ENCODE results near the gene PPP1R15A. TPM values are rescaled to one million over a fixed set of nuclear protein-coding genes. Genes with fewer than 3 reads are reported as not detected.

Gene PPP1R15A
- total and polyA plus RNA-seq, 2 donors (not counting 3 experiments of a cell fraction or from before 2014, with no cell fraction given): 42.3 to 67.4 TPM

DNA sequence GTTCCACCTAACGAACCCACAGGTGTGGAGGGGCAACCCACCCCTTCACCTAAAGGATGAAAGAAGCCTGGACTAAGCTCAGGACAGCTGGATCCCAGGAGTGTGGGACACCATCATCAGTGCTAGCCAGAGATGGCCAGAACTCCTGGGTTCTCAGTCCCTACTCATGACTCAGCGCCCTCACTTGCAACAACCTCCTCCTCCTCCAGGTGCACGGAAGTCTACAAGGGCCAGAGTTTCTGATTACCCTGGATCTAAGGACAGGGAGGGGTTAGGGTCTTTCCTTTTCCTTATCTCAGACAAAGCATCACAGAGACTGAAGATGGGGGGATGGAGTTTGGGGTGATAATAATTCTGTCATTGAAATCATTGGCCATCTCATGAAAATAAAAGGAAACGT lies 18.3 kb downstream of the PPP1R15A start:
- no peaks in the 10 kb centered on the region for H3K9me3 ChIP-seq (replicated peaks; ENCODE audit: control insufficient read depth, insufficient read depth, low read length)
- no peaks in the 10 kb centered on the region for H3K9me1 ChIP-seq (replicated peaks; ENCODE audit: control insufficient read depth, extremely low read depth, insufficient read depth, low read length)
- no peak overlapping the region for H3K4me3 ChIP-seq (replicated peaks in 1 of 3; ENCODE audit: insufficient read depth in 1 of 3, low read depth in 1 of 3, low read length in 3 of 3)
- H3K27me3 ChIP-seq (ENCODE audit: control insufficient read depth in 2 of 2, insufficient read depth in 2 of 2, low read length in 2 of 2): peaks cover 10% of the 10 kb centered on the region in 2 experiments
- dilution Hi-C loops (cut with MboI; ENCODE audit: extremely low pct_ligation_motif_present, low sequenced_read_pairs): no loop called here
- H3K4me2 ChIP-seq (ENCODE audit: insufficient read depth, low read length): no peak overlapping the region
- CTCF ChIA-PET: no interaction called here
- intact Hi-C loops (cut with micrococcal nuclease): no loop called here
- FAIRE-seq: no peak
- no TSS peak for BruUV-seq (replicated peaks)
- H4K20me1 ChIP-seq (replicated peaks; ENCODE audit: control insufficient read depth, extremely low read depth, insufficient read depth, low read length): no peaks in the 10 kb centered on the region
- H2AFZ ChIP-seq (ENCODE audit: low read depth, low read length): no peak overlapping the region
- TF ChIP-seq MYC (IDR thresholded peaks at IDR 0.05; ENCODE audit: low read depth, low read length): no peak
- no peak for TF ChIP-seq JUN (IDR thresholded peaks at IDR 0.05; ENCODE audit: borderline replicate concordance, insufficient read depth, insufficient read length, low read depth)
- TF ChIP-seq POLR2AphosphoS5 (IDR thresholded peaks at IDR 0.05; ENCODE audit: insufficient read depth, low read depth, low read length): no peak
- H3K79me2 ChIP-seq (ENCODE audit: control insufficient read depth, insufficient read depth, low read length): no peaks in the 10 kb centered on the region
- no peaks in the 10 kb centered on the region for H3K4me1 ChIP-seq (ENCODE audit: control insufficient read depth, extremely low read depth, insufficient read depth, low read length)
- no peak overlapping the region for H3K27ac ChIP-seq (ENCODE audit: insufficient read depth, low read depth, low read length)
- H3K9ac ChIP-seq (replicated peaks; ENCODE audit: extremely low read depth, insufficient read depth, low read length): no peak overlapping the region
- no peaks in the 10 kb centered on the region for H3K36me3 ChIP-seq (ENCODE audit: control insufficient read depth in 2 of 2, extremely low read depth in 1 of 2, insufficient read depth in 2 of 2, low read length in 2 of 2)
- no peak for DNase-seq (ENCODE audit: low read depth, low spot score)
- POLR2A ChIA-PET: no interaction called here

- ChIA-PET CTCF (interaction anchor here (2.3 kb wide), 1 partner anchor 76 kb away, joined by 13 read pairs; no protein-coding TSS in a partner anchor), POLR2A (interaction anchor here (0.8 kb wide), 1 partner anchor 32 kb away, joined by 10 read pairs; no protein-coding TSS in a partner anchor)
- dilution Hi-C loops (cut with MboI; ENCODE audit: extremely low pct_ligation_motif_present, low sequenced_read_pairs): no loop called here
- Histone ChIP-seq H3K27me3 (ENCODE audit: control insufficient read depth in 2 of 2, insufficient read depth in 2 of 2, low read length in 2 of 2) (peaks cover 10 to 11% of the 10 kb centered on the region in 2 experiments), H2AFZ (ENCODE audit: low read depth, low read length) (no peak overlapping the region), H3K79me2 (ENCODE audit: control insufficient read depth, insufficient read depth, low read length) (no peaks in the 10 kb centered on the region), H3K9ac (replicated peaks; ENCODE audit: extremely low read depth, insufficient read depth, low read length) (no peak overlapping the region), H3K9me1 (replicated peaks; ENCODE audit: control insufficient read depth, extremely low read depth, insufficient read depth, low read length) (no peaks in the 10 kb centered on the region), H3K4me2 (ENCODE audit: insufficient read depth, low read length) (no peak overlapping the region), H4K20me1 (replicated peaks; ENCODE audit: control insufficient read depth, extremely low read depth, insufficient read depth, low read length) (no peaks in the 10 kb centered on the region), H3K9me3 (replicated peaks; ENCODE audit: control insufficient read depth, insufficient read depth, low read length) (no peaks in the 10 kb centered on the region), H3K4me3 (replicated peaks in 1 of 3; ENCODE audit: insufficient read depth in 1 of 3, low read depth in 1 of 3, low read length in 3 of 3) (no peak overlapping the region), H3K27ac (ENCODE audit: insufficient read depth, low read depth, low read length) (no peak overlapping the region), H3K36me3 (ENCODE audit: control insufficient read depth in 2 of 2, extremely low read depth in 1 of 2, insufficient read depth in 2 of 2, low read length in 2 of 2) (no peaks in the 10 kb centered on the region), H3K4me1 (ENCODE audit: control insufficient read depth, extremely low read depth, insufficient read depth, low read length) (peaks cover 4% of the 10 kb centered on the region)
- TF ChIP-seq EZH2 (IDR thresholded peaks at IDR 0.05; ENCODE audit: borderline replicate concordance, low read depth, low read length, severe bottlenecking) (peak; percentile 55), JUN (IDR thresholded peaks at IDR 0.05; ENCODE audit: borderline replicate concordance, insufficient read depth, insufficient read length, low read depth) (no peak), POLR2AphosphoS5 (IDR thresholded peaks at IDR 0.05; ENCODE audit: insufficient read depth, low read depth, low read length) (no peak), MAX (IDR thresholded peaks at IDR 0.05; ENCODE audit: insufficient read depth, insufficient read length) (no peak)
- no peak for DNase-seq (ENCODE audit: low read depth, low spot score)
- BruUV-seq (replicated peaks): no TSS peak
- no peak for FAIRE-seq
- intact Hi-C loops (cut with micrococcal nuclease): no loop called here
These were observed 23.0 kb downstream of the PPP1R15A start for GRCh38 chr19:48895226-48895625.

Data from endothelial cell of umbilical vein (primary cell).